HG03521 (cell line): ENCODE measurements around the gene RUFY4.

ENCODE experiments used
- ATAC-seq: cut with Tn5 transposase; IDR thresholded peaks from one replicate; pipeline ENCODE4 v1.9.1; 2021; ENCODE audit warnings: mild to moderate bottlenecking, moderate library complexity; ENCODE audit not compliant: unreplicated experiment

The RUFY4 gene, protein sequence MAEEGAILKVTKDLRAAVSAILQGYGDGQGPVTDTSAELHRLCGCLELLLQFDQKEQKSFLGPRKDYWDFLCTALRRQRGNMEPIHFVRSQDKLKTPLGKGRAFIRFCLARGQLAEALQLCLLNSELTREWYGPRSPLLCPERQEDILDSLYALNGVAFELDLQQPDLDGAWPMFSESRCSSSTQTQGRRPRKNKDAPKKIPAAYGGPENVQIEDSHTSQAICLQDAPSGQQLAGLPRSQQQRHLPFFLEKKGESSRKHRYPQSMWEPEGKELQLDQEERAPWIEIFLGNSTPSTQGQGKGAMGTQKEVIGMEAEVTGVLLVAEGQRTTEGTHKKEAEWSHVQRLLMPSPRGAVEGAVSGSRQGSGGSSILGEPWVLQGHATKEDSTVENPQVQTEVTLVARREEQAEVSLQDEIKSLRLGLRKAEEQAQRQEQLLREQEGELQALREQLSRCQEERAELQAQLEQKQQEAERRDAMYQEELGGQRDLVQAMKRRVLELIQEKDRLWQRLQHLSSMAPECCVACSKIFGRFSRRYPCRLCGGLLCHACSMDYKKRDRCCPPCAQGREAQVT

DNA sequence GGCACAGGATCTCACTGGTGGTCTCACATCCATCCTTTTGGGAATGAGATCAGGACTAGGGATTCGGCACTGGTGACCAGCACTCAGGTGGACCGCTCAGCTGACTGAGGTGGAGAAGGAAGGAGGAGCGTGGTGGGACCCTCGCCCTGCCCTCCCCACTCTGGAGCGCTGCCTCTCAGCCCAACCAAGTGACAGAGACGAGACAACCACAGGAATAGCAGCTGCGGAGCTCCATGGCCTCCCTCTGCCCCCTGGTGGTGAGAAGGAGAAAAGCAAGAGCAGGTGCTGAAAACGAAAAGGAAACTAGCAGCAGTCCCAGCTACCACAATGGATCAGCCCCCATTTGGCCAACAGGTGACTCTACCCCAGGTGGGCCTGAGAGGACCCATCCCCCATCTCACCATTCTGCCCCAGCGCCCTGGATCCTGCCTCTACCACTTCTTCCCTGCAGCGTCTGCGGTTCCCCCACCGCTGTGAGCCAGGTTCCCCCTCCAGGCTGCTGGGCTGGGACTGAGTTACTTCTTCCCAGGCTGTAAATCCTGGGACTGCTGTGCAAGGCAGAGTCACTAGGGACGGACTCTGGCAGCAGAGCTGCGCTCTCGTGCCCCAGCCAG, at the start of gene RUFY4:
TSS of gene RUFY4 (plus strand) at position 533 of the 614 bp plus-strand sequence. CDS start 1,353 bp downstream, outside the sequence.
- peak; percentile 73 for ATAC-seq

DNA sequence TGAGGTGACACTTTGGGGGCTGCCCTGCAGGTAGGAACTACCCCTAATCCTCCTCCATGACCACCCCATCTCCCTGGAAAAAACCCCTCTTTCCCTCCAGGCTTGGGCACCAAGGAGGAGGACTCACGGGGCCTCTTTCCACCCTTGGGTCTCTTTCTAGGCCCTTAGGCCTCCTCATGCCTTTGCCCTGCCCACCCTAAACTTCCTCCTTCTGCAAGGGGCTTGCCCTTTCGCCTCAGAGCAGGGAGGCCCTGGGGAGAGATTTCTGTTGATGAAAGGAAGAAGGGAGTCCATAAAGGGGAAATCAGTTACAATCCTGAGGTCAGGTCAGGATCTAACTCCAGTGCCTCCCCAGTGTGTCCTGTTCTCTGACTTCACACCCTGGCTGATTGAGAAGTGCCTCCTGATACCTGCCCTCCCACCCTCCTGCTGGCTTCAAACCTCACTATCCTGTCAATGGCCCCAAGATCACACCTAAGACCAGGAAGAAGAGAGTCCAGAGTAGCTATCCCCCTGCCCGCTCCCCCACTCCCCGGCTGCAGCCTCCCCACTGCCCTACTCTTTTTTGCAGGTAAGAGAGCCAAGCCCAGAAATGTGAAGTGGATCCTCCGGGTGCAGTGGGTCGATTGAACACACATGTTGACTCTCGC, 49.5 kb upstream of the RUFY4 start:
- ATAC-seq: no peak

DNA sequence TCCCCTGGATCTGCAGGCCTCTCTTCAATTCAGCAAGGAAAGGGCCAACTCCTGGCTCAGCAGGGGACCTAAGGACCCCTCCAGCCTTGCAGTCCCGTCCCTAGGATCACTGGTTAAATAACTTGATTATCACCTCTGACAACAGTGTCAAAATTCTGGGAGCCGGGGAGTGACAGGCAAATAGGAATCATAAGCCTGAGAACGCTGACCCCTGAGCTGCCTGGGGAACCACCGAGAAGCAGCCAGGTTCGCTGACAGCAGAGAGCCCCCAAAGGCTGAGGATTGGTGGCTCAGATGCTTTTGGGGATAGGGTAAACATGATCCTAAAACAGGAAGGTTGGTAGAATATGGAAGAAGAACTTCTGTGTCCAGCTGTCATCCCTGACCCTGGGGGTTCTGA, 48.8 kb upstream of the RUFY4 start:
- no peak for ATAC-seq

DNA sequence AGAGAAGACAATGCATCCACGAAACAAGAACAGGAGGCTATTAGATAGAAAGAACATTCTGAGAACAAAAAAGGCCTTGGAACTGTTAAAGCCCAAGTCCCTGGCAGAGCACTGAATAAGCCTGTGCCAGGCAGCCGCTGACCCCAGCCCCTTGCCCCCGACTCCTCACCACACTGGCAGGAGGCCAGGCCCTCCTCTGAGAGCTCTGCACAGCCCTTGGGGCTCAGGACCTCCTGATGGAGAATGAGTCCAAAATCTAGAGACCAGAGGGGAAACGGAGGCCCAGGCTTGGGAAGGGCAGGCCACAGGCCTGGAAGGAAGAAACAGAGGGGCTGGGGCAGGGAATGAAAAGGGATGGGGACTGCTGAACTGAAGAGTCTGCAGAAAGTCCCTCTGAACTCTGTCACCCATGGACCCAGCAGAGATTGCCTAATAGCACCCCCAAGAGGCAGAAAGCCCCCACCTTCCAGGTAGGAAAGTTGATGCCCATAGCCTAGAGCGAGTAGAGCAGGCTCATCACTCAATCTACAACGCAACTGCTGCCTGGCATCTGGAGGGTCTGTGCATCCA, 48.0 kb upstream of the RUFY4 start:
- ATAC-seq: no peak

DNA sequence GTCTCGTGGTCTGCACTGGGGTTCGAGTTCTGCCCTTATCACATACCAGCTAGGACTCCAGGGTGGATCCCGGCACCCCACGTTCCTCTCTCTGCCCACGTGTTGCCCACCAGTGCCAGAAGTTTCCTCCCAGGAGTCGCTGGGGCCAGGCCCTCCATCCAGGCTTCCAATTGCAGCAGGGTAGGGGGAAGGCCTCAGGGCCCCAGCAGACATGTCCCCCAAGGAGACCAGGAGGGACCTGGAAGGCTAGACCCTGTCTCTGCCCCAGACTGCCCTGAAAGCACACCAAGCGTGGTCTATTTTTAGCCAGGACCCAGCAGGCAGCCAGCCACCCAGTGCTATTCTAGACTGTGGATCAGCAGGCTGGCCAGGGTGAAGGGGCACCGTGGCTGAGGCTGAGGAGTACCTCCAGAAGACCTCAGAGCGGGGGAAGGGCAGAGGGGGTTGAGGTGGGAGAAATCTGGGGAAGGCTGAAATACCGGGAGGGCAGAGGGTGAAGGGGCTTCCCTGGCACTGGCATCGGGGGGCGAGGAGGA, 47.4 kb upstream of the RUFY4 start:
- ATAC-seq: no peak

DNA sequence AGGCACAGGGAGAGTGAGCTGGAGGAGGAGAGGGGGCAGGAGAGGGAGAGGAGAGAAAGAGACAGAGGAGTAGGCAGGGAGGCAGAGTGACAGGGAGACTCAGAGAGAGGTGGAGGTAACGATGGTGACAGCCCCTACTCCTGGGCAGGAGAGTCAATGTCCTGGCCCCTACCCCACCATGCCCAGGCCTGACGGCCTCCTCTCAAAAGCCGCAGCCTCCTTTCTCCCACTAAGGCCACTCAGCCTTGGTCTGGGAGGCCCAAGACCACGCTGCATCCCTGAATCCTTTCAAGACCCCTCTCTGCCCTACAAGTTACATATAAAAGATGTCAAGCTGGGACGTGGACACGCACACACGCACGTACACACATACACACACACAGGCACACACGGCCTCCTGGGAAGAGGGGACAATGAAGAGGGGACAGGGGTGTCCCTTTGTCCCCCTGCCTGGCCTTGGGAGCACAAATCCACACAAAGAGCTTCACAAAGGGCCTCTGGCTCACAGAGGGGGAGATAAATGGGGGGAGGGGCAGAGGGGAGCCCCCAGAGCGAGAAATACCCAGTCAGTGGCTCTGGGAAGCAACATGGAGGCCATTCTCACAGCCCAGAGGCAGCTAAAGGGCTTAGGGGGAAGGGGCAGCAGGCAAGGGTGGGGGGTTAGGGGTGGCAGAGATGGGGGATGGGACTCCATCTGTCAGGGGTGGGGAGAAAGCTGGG, 46.8 kb upstream of the RUFY4 start:
- ATAC-seq: no peak

DNA sequence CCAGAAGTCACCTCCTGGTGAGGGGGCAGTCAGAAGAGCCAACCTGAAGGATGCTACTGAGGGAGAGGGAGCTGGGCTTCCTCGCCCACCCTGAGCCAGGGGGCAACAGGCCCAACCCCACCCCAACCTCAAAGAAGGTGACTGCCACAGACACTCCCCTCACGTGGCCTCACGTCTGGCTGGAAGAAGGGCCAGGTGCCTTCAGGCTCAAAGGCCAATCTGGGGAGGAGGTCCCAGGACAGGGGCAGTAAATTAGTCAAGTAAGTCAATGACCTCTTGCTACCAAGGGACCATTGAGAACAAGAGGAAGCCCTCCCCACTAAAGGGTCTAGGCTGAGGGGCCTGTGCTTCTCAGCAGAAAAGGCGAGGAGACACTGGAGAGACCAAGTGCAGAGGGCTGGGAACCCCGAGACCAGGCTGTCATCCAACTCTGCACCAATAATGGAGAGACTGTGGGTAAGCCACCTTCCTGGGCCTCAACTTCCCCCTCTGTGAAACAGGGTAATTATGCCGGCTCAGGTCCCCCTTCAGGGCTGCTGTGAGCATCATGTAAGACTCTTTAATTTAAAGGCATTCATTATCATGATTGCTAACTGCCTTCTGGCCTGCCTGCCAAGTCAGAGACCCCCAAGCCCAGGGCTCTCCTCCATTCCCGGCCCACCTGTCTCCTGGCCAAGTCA, 46.1 kb upstream of the RUFY4 start:
- ATAC-seq: no peak

DNA sequence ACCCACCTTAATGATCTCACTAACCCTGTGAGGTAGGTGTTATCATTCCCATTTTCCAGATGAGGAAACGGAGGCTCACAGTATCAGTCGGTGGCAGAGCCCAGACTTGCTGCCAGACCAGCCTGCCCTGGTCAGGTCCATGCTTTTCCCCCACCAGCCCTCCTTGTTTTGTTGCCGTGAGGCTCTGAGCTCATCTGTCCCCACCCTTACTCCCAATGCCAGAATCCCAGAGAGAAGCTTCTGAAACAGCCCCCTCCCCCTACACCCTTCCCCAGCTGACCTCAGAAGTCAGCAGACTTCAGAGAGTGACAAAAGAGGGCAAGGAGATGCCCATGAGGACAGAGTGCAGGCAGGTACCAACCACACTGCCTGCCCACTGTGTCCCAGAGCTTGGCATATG, 45.4 kb upstream of the RUFY4 start:
- ATAC-seq: no peak

DNA sequence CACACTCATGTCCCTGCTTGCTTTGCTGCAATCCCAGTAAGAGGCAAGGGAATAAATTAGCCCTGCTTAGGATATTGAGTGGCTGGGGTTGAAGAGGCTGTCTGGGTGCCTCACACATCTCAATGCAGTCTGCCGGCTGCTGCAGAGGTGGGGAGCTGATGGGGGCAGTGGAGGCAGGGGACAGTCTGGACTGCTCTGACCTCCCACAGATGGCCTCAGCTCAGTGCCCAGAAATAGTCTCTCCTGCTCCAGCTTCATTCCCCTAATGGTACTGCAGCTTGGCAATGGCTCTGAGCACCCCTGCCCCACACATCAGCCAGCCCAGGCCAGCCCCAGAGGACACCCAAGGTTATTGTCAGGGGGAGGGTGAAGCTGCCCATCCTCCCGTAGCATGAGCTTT, 44.7 kb upstream of the RUFY4 start:
- ATAC-seq: no peak

DNA sequence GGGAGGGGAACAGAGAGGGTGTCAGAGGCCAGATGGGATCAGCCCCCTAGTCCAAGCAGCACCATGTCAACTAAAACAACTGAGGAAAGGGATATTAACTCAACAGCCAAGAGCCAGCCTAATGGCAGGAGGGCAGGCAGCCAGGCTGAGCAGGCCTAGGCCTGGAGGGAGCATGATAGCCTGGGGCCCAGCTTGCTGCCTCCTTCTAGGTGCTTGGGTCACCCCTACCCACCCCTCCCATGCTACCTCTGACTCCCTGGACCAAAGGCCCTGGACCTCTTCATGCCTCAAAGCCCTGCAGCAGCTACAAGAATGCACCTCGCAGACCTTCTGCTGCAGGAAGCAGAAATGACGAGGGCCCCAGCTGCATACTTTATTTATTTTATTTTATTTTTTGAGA, 44.2 kb upstream of the RUFY4 start:
- no peak for ATAC-seq

DNA sequence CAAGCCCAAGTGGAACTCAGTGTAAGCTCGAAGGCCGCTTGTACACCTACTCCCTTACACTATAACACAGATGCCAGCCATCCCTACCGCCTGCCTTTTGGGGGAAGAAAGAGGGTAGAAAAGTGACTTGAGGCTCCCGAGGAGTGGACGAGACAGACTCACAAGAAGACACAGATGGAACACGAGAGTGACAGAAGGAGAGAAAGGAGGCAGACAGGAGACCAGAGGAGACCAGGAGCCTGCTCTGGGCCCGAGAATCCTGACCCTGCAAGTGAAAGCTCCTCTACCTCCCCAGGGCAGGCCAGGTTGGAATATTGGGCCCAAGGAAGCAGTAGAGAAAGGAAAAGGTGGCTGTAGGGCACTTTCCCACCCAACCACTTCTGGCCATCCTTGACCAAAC, 42.8 kb upstream of the RUFY4 start:
- ATAC-seq: no peak

DNA sequence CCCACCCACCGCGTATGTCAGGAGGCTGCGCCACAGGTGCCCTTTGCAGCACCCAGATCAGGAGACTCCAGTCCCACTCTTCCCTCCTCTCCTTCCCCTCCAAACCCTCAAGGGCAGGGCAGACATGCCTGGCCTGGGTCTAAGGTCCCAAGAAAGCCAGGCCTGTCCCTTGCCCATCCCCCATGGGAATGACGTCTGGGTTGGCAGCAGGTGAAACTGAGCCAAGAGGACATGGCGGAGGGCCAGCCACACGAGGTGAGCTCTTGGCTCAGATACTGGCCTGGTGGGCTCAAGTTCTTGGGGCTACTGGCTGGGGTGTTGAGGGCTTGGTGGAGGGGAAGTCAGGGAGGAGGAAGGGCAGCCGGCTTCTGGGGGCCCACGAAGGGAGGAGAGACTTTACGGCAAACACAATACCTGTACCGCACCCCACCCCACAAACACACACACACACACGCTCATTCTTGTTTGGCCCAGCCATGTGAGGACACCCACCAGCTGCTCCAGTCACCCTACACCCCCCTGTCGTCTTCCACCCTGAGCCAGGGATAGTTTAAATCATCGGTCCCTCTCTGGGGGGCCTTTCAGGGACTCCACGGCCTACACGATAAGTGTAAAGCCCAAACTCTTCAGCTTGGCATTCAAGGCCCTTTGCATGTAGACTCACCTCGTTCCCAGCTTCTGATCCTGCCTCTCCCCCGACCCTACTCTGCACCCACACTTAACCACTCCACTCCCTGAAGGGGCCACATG, 42.2 kb upstream of the RUFY4 start:
- ATAC-seq: no peak

DNA sequence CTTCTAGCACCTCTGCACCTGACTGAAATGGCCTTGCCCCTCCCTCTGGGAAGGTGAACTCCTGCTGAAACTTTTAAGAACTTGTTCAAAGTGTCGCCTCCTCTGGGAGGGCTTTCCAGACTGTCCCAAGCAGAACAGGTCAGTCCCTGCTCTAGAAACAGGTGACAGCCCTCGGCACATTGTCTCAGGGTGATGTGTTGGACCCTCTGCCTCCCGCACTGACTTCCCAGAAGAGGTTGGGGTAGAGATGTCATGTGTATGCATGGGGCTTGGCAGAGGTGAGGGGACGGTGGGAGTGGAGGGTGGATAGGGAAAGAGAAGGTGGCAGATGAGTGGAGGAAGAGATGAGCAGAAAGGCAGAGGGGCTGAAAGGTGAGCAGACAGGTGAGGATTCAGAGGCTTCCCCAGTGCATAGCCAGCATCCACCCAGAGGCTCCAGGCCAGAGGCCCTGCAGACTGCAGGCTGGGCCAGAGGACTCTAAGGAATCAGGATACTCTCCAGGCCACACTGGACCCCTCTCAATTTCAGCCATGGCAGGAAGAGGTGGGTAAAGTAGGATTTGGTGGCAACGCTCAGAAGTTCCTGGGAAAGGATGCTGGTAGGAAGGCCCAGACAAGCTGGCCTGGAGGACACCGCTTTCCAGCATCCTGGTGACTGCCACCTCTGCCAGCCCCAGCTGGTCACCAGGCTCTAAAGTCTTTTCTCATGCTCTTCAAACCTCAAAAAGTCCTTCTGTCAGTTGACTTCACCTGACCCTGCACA, 41.4 kb upstream of the RUFY4 start:
- no peak for ATAC-seq

DNA sequence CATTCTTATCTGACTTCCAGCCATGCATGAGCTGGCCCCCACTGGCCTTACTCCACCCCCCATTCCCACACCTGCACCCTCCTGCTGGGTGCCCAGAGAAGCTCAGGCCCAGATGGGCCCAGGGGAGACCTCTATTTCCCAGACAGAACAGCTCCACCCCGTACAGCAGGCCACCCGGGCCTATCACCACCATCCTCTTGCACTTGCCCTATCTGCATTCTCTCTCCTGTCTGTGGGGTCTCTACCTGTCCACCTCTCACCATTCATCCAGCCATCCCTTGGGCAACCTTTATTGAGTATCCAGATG, 40.9 kb upstream of the RUFY4 start:
- ATAC-seq: no peak

DNA sequence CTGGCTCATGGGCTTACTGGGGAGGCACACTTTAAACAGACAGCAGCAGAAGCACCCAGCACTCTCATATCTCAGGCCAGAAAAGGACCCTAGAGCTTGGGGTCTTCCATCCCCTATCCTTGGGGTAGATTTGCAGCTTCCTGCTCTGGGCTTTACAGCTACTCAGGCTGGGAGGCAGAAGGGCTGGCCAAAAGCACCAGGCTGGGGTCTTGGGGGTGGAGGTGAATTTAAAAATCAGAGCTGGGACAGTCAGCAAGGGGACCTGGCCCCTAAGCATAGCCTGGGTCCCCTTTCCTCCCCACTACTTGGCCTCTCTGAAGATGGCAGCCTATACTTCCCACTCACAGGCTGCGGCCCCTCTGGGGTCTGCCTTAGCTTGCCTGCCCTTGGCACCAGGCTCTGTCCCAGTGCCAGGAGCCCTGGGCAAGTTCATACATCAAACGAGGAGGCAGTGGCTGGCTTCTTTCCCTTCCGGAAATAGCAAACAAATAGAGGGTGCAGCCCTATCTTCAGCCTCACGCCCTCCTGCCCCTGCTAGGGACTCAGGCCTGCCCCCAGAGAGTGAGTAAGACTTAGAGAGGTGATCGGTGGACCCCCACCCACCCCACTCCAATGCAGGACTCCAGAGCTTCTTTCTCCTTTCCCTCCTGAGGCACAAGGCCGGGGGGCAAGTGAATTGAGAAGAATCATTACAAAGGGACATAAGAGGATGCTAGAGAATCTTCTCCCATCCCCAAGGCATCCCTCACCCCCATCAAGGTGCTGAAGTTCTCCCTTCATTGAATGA, 40.3 kb upstream of the RUFY4 start:
- ATAC-seq: no peak

DNA sequence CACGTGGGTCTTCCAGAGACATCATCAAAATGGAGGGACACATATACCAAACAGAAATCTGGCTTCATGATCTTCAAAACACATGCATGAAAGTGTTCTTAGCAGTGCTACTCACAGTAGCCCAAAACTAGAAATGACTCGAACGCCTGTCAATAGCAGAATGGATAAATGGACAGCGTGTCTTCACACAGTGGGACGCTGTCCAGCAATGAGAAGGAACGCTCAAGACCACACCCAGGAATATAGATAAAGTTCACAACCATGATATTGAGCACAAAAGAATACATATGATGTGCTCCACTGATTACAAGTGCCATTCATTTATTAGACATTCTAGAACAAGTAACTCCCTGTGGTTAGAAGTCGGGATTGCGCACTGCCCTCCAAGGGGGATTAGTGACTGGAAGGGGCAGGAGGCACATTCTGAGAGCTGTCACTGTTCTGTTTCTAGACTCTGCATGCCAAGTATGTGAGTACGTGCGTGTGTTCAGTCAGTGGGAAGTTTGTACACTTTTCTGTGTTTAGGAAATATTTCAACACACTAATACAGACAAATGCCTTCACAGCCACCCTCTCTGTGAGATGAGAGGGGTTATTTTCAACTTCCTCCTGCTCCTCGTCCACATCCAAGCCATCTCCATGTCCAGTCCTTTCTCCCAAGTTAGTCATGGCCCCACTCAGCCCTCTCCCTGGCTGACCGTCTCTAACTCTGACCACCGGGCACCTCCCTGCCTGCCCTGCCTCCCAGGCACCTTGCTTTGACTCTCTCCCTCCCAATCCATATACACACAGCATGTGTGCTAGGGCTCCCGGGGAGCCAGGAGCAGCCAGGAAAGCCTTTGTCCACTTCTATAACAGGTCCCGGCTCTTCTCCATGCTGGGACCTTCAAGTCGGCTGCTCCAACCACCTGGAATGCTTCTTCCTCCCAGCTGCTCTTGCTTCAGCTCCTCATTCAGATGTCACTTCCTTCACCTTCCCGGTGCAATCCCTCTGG, 39.4 kb upstream of the RUFY4 start:
- no peak for ATAC-seq
